ENCODE measurements around the gene VWF. TPM values are rescaled to one million over a fixed set of nuclear protein-coding genes. Genes with fewer than 3 reads are reported as not detected.
A peak's percentile ranks its signal among the peaks of the same experiment; 100 is the strongest.

Gene VWF
- total RNA-seq, 2 donors from 2014 or later: 366 to 375 TPM

- intact Hi-C loops (cut with DNase I): no loop called here
- peak; percentile 76 for DNase-seq (ENCODE audit: low spot score)
Measured at GRCh38 chr12:5912437-5913334, 211.8 kb downstream of the VWF start.

- intact Hi-C loops (cut with DNase I): no loop called here
- peak; percentile 12 for DNase-seq (ENCODE audit: low spot score)
Measured at GRCh38 chr12:5912011-5912410, 212.5 kb downstream of the VWF start.

GRCh38 chr12:5910790-5911548 lies 213.5 kb downstream of the VWF start:
- intact Hi-C loops (cut with DNase I): no loop called here
- DNase-seq (ENCODE audit: low spot score): peak; percentile 54

- intact Hi-C loops (cut with DNase I): no loop called here
- peak; percentile 35 for DNase-seq (ENCODE audit: low spot score)
Measured at GRCh38 chr12:5909560-5909959, 214.9 kb downstream of the VWF start.

GRCh38 chr12:5908251-5908650 lies 216.2 kb downstream of the VWF start:
- intact Hi-C loops (cut with DNase I): no loop called here
- peak; percentile 66 for DNase-seq (ENCODE audit: low spot score)

- intact Hi-C loops (cut with DNase I): no loop called here
- DNase-seq (ENCODE audit: low spot score): peak; percentile 59
Measured at GRCh38 chr12:5907807-5908206, 216.7 kb downstream of the VWF start.

- DNase-seq (ENCODE audit: low spot score): peak; percentile 30
- intact Hi-C loops (cut with DNase I): no loop called here
Measured at GRCh38 chr12:5905757-5906156, 218.7 kb downstream of the VWF start.

GRCh38 chr12:5904969-5905368 lies 219.5 kb downstream of the VWF start:
- intact Hi-C loops (cut with DNase I): no loop called here
- DNase-seq (ENCODE audit: low spot score): peak; percentile 23

- intact Hi-C loops (cut with DNase I): no loop called here
- peak; percentile 36 for DNase-seq (ENCODE audit: low spot score)
Measured at GRCh38 chr12:5904441-5904840, 220.0 kb downstream of the VWF start.

- DNase-seq (ENCODE audit: low spot score): no peak
- intact Hi-C loops (cut with DNase I): no loop called here
Measured at GRCh38 chr12:5902736-5903135, 221.7 kb downstream of the VWF start.

GRCh38 chr12:5901416-5901815 lies 223.1 kb downstream of the VWF start:
- DNase-seq (ENCODE audit: low spot score): no peak
- intact Hi-C loops (cut with DNase I): no loop called here

- intact Hi-C loops (cut with DNase I): no loop called here
- no peak for DNase-seq (ENCODE audit: low spot score)
Measured at GRCh38 chr12:5900533-5901205, 223.8 kb downstream of the VWF start.

- intact Hi-C loops (cut with DNase I): no loop called here
- DNase-seq (ENCODE audit: low spot score): no peak
Measured at GRCh38 chr12:5900076-5900475, 224.4 kb downstream of the VWF start.

GRCh38 chr12:5899675-5900074 lies 224.8 kb downstream of the VWF start:
- no peak for DNase-seq (ENCODE audit: low spot score)
- intact Hi-C loops (cut with DNase I): no loop called here

- intact Hi-C loops (cut with DNase I): no loop called here
- no peak for DNase-seq (ENCODE audit: low spot score)
Measured at GRCh38 chr12:5898874-5899273, 225.6 kb downstream of the VWF start.

Other genes with a start within 250 kb of the VWF start
- gene ANO2, start 179.4 kb downstream of the VWF start, total RNA-seq: 10 to 100 TPM in 1 of 2 donors, 1 to 10 TPM in 1; 9.2 to 16.4 TPM
- 100 to 1,000 TPM; 248 to 281 TPM for gene CD9, start 75.7 kb upstream of the VWF start, total RNA-seq
- gene PLEKHG6, start 186.0 kb upstream of the VWF start, total RNA-seq: under 1 TPM in 1 of 2 donors, not detected in 1; 0.51 TPM
- 100 to 1,000 TPM; 190 to 194 TPM for gene TNFRSF1A, start 217.4 kb upstream of the VWF start, total RNA-seq